OCI-LY1 (cell line): ENCODE measurements around the gene SEMA4B.

Source experiments
- H2AFZ ChIP-seq: fragments of 200-600 bp; sonication (generic), shearing (Covaris generic); 2 replicates; pipeline ENCODE4 v1.6.0; 2014; ENCODE audit warnings: antibody characterized with exemption, mild to moderate bottlenecking, low read length
- H3F3A ChIP-seq: fragments of 200-600 bp; sonication (generic), shearing (Covaris generic); 2 replicates; pipeline ENCODE4 v1.6.0; 2014; ENCODE audit warnings: mild to moderate bottlenecking, antibody characterized with exemption, low read length, moderate library complexity; ENCODE audit not compliant: insufficient read depth
- H3K27ac ChIP-seq: fragments of 200-600 bp; sonication (generic); 2 replicates; pipeline ENCODE4 v1.5.1; 2014; ENCODE audit warnings: low read length, mixed run types, mild to moderate bottlenecking, low read depth; ENCODE audit not compliant: poor library complexity, severe bottlenecking
- H3K27me3 ChIP-seq: fragments of 200-600 bp; sonication (generic); 2 replicates; pipeline ENCODE4 v1.6.0; 2014; ENCODE audit warnings: antibody characterized with exemption, mild to moderate bottlenecking, low read length, moderate library complexity; ENCODE audit not compliant: insufficient read depth
- H3K36me3 ChIP-seq: fragments of 200-600 bp; sonication (generic); 2 replicates; pipeline ENCODE4 v1.6.1; 2014; ENCODE audit warnings: mild to moderate bottlenecking, antibody characterized with exemption, low read length, moderate library complexity, mixed read lengths; ENCODE audit not compliant: insufficient read depth
- H3K4me1 ChIP-seq: fragments of 200-600 bp; sonication (generic); 2 replicates; pipeline ENCODE4 v1.5.1; 2014; ENCODE audit warnings: mild to moderate bottlenecking, low read length, moderate library complexity; ENCODE audit not compliant: insufficient read depth, severe bottlenecking
- H3K4me2 ChIP-seq: fragments of 200-600 bp; sonication (generic), shearing (Covaris generic); 2 replicates; pipeline ENCODE4 v1.6.1; 2014; ENCODE audit warnings: low read length
- H3K4me3 ChIP-seq: fragments of 200-600 bp; sonication (generic); 2 replicates; pipeline ENCODE4 v1.5.1; 2014; ENCODE audit warnings: low read length, low read depth, mild to moderate bottlenecking, mixed read lengths; ENCODE audit not compliant: poor library complexity, severe bottlenecking
- H3K79me2 ChIP-seq: fragments of 200-600 bp; shearing (Covaris generic); 2 replicates; pipeline ENCODE4 v1.6.1; 2016; ENCODE audit warnings: mixed run types, low read length, mixed read lengths; ENCODE audit not compliant: insufficient read depth
- H3K9ac ChIP-seq: fragments of 200-600 bp; sonication (generic), shearing (Covaris generic); 2 replicates; pipeline ENCODE4 v1.6.1; 2014; ENCODE audit warnings: mild to moderate bottlenecking, low read length, mixed read lengths
- H3K9me2 ChIP-seq: fragments of 200-600 bp; sonication (generic), shearing (Covaris generic); 2 replicates; pipeline ENCODE4 v1.6.1; 2014; ENCODE audit warnings: low read depth, mild to moderate bottlenecking, low read length, mixed read lengths
- H3K9me3 ChIP-seq: fragments of 200-600 bp; shearing (Covaris generic); 2 replicates; pipeline ENCODE4 v1.6.1; 2014; ENCODE audit warnings: low read length, mixed read lengths
- H4K20me1 ChIP-seq: fragments of 200-600 bp; sonication (generic), shearing (Covaris generic); 2 replicates; pipeline ENCODE4 v1.6.0; 2016; ENCODE audit warnings: mild to moderate bottlenecking, low read length; ENCODE audit not compliant: insufficient read depth
- EZH2 ChIP-seq: fragments of 200-600 bp; sonication (generic), shearing (Covaris generic); IDR thresholded peaks from 2 replicates; pipeline ENCODE4 v1.8.0; 2017; ENCODE audit warnings: borderline replicate concordance, mixed run types, mild to moderate bottlenecking, antibody characterized with exemption, low read length, moderate library complexity, mixed read lengths
- TF ChIP-seq, protein P1 (sequence below): fragments of 200-600 bp; sonication (generic), shearing (Covaris generic); IDR thresholded peaks from 2 replicates; pipeline ENCODE4 v1.5.1; 2017; ENCODE audit warnings: mild to moderate bottlenecking, antibody characterized with exemption, low read length, moderate library complexity, mixed read lengths

The SEMA4B gene

GRCh38 chr15:90222547-90222946 lies 21.4 kb downstream of the SEMA4B start:
- peaks cover 58% of the 10 kb centered on the region for H3K36me3 ChIP-seq
- no peak overlapping the region for H3K9ac ChIP-seq
- H3K4me2 ChIP-seq, result no peak overlapping the region
- no peak overlapping the region for H3K27ac ChIP-seq
- H4K20me1 ChIP-seq, result no peaks in the 10 kb centered on the region
- no peaks in the 10 kb centered on the region for H3F3A ChIP-seq
- H3K4me3 ChIP-seq, result no peak overlapping the region
- H3K27me3 ChIP-seq, result no peaks in the 10 kb centered on the region
- no peaks in the 10 kb centered on the region for H3K9me3 ChIP-seq
- H3K79me2 ChIP-seq, result no peaks in the 10 kb centered on the region
- no peak for TF ChIP-seq EZH2
- TF ChIP-seq, protein P1, sequence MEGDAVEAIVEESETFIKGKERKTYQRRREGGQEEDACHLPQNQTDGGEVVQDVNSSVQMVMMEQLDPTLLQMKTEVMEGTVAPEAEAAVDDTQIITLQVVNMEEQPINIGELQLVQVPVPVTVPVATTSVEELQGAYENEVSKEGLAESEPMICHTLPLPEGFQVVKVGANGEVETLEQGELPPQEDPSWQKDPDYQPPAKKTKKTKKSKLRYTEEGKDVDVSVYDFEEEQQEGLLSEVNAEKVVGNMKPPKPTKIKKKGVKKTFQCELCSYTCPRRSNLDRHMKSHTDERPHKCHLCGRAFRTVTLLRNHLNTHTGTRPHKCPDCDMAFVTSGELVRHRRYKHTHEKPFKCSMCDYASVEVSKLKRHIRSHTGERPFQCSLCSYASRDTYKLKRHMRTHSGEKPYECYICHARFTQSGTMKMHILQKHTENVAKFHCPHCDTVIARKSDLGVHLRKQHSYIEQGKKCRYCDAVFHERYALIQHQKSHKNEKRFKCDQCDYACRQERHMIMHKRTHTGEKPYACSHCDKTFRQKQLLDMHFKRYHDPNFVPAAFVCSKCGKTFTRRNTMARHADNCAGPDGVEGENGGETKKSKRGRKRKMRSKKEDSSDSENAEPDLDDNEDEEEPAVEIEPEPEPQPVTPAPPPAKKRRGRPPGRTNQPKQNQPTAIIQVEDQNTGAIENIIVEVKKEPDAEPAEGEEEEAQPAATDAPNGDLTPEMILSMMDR, result no peak
- H3K9me2 ChIP-seq, result no peaks in the 10 kb centered on the region
- no peak overlapping the region for H2AFZ ChIP-seq
- H3K4me1 ChIP-seq, result peaks cover 7% of the 10 kb centered on the region

DNA sequence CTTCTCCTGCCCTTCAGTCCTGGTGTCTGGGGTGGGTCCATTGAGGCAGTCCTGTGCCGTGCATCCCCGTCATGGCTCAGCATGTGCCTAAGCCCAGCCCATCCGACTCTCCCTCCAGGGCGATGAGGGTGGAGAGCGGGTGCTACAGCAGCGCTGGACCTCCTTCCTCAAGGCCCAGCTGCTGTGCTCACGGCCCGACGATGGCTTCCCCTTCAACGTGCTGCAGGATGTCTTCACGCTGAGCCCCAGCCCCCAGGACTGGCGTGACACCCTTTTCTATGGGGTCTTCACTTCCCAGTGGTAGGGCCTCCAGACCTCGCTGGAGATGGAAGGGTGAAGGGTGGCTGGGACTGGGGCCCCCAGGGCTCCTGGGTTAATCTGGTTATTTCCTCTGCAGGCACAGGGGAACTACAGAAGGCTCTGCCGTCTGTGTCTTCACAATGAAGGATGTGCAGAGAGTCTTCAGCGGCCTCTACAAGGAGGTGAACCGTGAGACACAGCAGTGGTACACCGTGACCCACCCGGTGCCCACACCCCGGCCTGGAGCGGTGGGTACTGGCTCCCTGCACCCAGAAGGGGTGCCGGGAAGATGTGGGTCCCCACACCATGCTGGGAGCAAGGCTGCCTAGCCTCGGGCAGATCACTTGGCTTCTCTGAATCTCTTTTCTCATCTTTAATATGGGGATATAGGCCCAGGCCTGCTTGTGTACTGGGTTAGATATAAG lies 22.5 kb downstream of the SEMA4B start:
- TF ChIP-seq, protein P1, result no peak
- no peak for TF ChIP-seq EZH2
- no peak overlapping the region for H2AFZ ChIP-seq
- no peaks in the 10 kb centered on the region for H3F3A ChIP-seq
- H3K79me2 ChIP-seq, result no peaks in the 10 kb centered on the region
- no peak overlapping the region for H3K9ac ChIP-seq
- H3K4me1 ChIP-seq, result peaks cover 7% of the 10 kb centered on the region
- H3K4me3 ChIP-seq, result no peak overlapping the region
- H3K9me2 ChIP-seq, result no peaks in the 10 kb centered on the region
- no peaks in the 10 kb centered on the region for H3K27me3 ChIP-seq
- no peak overlapping the region for H3K4me2 ChIP-seq
- H3K36me3 ChIP-seq, result peaks cover 66% of the 10 kb centered on the region
- no peaks in the 10 kb centered on the region for H3K9me3 ChIP-seq
- no peaks in the 10 kb centered on the region for H4K20me1 ChIP-seq
- no peak overlapping the region for H3K27ac ChIP-seq

- H4K20me1 ChIP-seq, result no peaks in the 10 kb centered on the region
- no peaks in the 10 kb centered on the region for H3K79me2 ChIP-seq
- H3K27me3 ChIP-seq, result no peaks in the 10 kb centered on the region
- no peak overlapping the region for H3K4me2 ChIP-seq
- no peaks in the 10 kb centered on the region for H3F3A ChIP-seq
- H3K36me3 ChIP-seq, result peaks cover 80% of the 10 kb centered on the region
- H3K9me2 ChIP-seq, result no peaks in the 10 kb centered on the region
- TF ChIP-seq EZH2, result no peak
- TF ChIP-seq, protein P1, result no peak
- no peak overlapping the region for H3K4me3 ChIP-seq
- no peak overlapping the region for H3K27ac ChIP-seq
- no peak overlapping the region for H2AFZ ChIP-seq
- no peaks in the 10 kb centered on the region for H3K4me1 ChIP-seq
- H3K9ac ChIP-seq, result no peak overlapping the region
- H3K9me3 ChIP-seq, result no peaks in the 10 kb centered on the region
Measured at GRCh38 chr15:90225047-90225446, 23.9 kb downstream of the SEMA4B start.
